Activated CD4-positive, alpha-beta memory T cell treated with anti-CD3 and anti-CD28 coated beads, Interleukin-2, amount 10 ng/mL, durations not matched to agents 7 days and 5 days (primary cell): ENCODE results near the gene ZMYND10. TPM values are rescaled to one million over a fixed set of nuclear protein-coding genes. Genes with fewer than 3 reads are reported as not detected.

Source experiments
- CTCF ChIA-PET: fragments of 350-600 bp; sonication (Branson Sonifier 250); formaldehyde crosslinking; loops from one replicate; lab custom pipeline; 2021; ENCODE audit warnings: antibody characterized with exemption, inconsistent platforms; lab: Charles Lee
- POLR2A ChIA-PET: fragments of 350-600 bp; sonication (Branson Sonifier 250); formaldehyde crosslinking; loops from one replicate; lab custom pipeline; 2021; ENCODE audit warnings: antibody characterized with exemption; lab: Charles Lee
- DNase-seq: peaks from one replicate; pipeline ENCODE4 v3.0.0-alpha.2; 2020
- H3K27ac Mint-ChIP-seq: one replicate; pipeline ENCODE4 v1.8.0; 2021; ENCODE audit warnings: mild to moderate bottlenecking, mixed read lengths
- H3K27me3 Mint-ChIP-seq: one replicate; pipeline ENCODE4 v1.8.0; 2021; ENCODE audit warnings: mixed read lengths
- H3K36me3 Mint-ChIP-seq: one replicate; pipeline ENCODE4 v1.8.0; 2021; ENCODE audit warnings: low read depth, mixed read lengths
- H3K4me1 Mint-ChIP-seq: one replicate; pipeline ENCODE4 v1.8.0; 2021; ENCODE audit warnings: mixed read lengths
- H3K4me3 Mint-ChIP-seq: one replicate; pipeline ENCODE4 v1.8.0; 2021; ENCODE audit warnings: mild to moderate bottlenecking, mixed read lengths
- H3K9me3 Mint-ChIP-seq: one replicate; pipeline ENCODE4 v1.8.0; 2021; ENCODE audit warnings: mixed read lengths
- total RNA-seq, 2 experiments: library from RNA; stranded (reverse); gene quantifications; one replicate each; pipeline ENCODE4 v1.2.3, GENCODE V29; 2021

The ZMYND10 gene
- total RNA-seq, 2 experiments from 2014 or later: 1.7 to 3.2 TPM

DNA sequence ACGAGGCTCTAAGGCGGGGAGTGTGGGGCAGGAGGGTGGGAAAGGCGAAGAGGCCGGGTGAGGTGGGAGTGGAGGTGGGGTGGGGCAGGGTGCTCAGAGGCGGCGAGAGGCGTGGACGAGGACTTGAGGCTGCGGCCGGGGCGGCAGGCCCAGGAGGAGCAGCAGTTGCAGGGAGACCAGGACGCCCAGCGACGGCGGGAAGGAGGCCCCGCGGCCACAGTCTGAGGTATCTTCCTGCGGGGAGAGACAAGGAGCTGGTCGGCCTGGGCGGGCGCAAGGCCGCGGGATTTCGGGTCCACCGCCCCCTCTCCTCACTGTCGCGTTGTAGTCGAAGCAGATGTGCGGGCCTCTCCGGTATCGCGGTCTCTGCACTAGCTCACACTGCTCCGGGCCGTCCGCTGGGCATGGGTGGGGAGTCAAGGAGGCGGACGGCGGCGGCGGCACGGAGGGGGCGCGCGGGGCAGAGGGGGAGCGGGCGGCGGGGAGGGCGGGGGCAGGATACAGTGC, 19.1 kb upstream of the ZMYND10 start:
- no peaks in the 10 kb centered on the region for H3K9me3 Mint-ChIP-seq
- peak overlapping the region; percentile 75 for H3K4me3 Mint-ChIP-seq
- H3K36me3 Mint-ChIP-seq: no peaks in the 10 kb centered on the region
- peaks cover 17% of the 10 kb centered on the region for H3K4me1 Mint-ChIP-seq
- ChIA-PET POLR2A (interaction anchor here (1.1 to 2.1 kb wide), 2 partner anchors 15 to 24 kb away, joined by 3 to 19 read pairs; partner anchors contain the start of genes CYB561D2, NPRL2 and RASSF1), CTCF (interaction anchor here (5.4 kb wide), 1 partner anchor 15 kb away, joined by 31 read pairs; the partner anchor contains the start of genes CYB561D2 and NPRL2)
- DNase-seq: no peak
- H3K27ac Mint-ChIP-seq: no peak overlapping the region
- no peaks in the 10 kb centered on the region for H3K27me3 Mint-ChIP-seq

DNA sequence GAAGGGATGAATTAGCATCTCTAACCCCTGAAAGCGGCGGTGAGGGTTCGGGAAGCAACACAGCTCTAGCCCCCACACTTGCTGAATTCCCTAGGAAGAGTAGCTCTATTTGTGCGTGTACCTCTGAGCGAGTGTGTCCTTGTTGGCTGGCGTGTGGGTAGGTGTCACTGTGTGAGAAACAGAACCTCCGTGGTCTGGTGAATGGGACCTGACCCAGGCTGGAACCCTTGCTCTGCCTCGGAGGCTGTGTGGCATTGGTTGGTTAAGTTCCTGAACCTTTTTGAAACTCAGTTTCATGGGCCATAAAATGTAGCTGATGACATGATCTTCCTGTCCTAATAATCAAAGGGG, 14.2 kb upstream of the ZMYND10 start:
- Mint-ChIP-seq H3K36me3 (peaks cover 27% of the 10 kb centered on the region), H3K4me1 (peaks cover 43% of the 10 kb centered on the region), H3K27ac (peak overlapping the region; percentile 88), H3K9me3 (no peaks in the 10 kb centered on the region), H3K27me3 (no peaks in the 10 kb centered on the region), H3K4me3 (peak overlapping the region; percentile 98)
- no peak for DNase-seq
- ChIA-PET CTCF (interaction anchor here (1.2 kb wide), 1 partner anchor 10 kb away, joined by 3 read pairs; the partner anchor contains the start of genes CYB561D2 and NPRL2), POLR2A (interaction anchor here (0.6 to 2.3 kb wide), 4 partner anchors 10 to 60 kb away, joined by 3 to 18 read pairs (median 4); partner anchors contain the start of genes CYB561D2, HYAL3, NAA80 and NPRL2)

DNA sequence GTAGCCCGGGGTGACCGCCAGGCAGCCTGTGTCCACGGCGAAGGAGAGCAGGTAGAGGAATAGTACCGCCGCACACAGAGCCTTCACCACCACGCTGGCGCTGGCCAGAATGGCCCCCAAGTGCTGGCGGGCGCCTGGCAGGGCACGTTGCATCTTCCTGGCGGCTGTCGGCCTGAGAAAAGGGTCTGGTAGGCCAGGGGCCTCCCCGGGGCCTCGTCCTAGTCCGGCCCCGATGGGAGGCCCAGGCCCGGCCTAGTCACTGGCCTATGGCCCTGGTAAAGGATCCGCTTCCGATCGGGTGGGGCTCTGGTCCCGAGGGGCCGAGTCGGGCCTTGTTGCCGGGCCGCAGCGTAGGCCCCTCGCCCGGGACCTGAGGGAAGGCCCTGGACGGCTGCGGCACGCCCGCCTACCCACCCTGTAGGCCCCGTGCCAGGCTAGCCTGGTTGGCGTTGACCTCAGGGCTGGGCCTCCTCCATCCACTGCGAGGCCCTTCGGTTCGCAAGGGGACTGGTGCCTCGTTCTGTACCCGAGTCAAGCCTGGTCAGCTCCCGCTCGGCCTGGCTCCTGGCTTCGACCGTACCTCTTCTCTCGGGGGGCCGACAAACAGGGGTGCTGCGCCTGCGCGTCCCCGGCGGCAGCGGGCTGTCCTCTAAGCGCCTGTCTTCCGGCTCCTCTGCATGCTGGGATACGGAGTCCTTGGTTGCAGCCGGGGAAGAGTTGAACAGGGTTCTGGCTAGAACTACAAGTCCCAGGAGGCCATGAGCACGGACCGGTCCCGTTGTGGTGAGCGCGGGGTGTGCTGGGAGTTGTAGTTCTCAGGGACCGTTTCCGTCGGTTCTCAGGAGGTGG, 13.6 kb upstream of the ZMYND10 start, which contains the start of gene TMEM115:
Gene TMEM115, minus strand, starts transcription at position 611 of the 849 bp plus-strand sequence. Its CDS starts 458 bp downstream, at position 153.
- POLR2A ChIA-PET: interaction anchor here (0.6 to 2.3 kb wide), 4 partner anchors 9 to 60 kb away, joined by 3 to 18 read pairs (median 4); partner anchors contain the start of genes CYB561D2, HYAL3, NAA80 and NPRL2
- Mint-ChIP-seq H3K27me3 (no peaks in the 10 kb centered on the region), H3K36me3 (peaks cover 33% of the 10 kb centered on the region), H3K4me3 (peak within 1 kb of the TSS; percentile 98), H3K9me3 (no peaks in the 10 kb centered on the region), H3K4me1 (peaks cover 47% of the 10 kb centered on the region), H3K27ac (peak within 1 kb of the TSS; percentile 88)
- CTCF ChIA-PET: interaction anchor here (1.2 kb wide), 1 partner anchor 9 kb away, joined by 3 read pairs; the partner anchor contains the start of genes CYB561D2 and NPRL2
- peak; percentile 96 for DNase-seq

DNA sequence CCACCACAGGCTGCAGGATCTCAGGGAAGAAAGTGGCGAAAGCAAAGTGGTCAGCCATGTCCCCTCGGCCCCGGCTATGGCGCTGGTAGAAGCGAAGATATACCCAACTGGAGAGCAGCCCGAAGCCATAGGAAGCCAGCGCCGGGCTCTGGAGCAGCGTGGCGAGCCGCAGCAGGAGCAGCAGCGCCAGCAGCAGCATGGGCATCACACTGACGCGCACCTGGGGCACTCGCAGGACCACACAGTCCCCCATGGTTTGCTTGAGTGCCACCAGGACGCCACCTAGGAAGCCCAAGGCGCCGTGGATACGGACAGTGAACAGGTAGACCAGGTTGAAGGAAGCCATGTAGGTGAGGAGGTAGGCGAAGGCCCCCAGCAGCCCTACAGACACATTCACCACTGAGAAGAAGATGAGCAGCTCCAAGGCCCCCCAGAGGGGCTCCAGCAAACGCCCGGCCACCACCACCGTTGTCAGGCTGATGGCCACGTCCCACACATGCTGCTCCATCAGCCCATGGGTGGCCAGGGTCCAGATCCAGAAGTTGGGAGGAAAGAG, 12.9 kb upstream of the ZMYND10 start:
- Mint-ChIP-seq H3K27ac (peak overlapping the region; percentile 74), H3K36me3 (peaks cover 36% of the 10 kb centered on the region), H3K9me3 (no peaks in the 10 kb centered on the region), H3K27me3 (no peaks in the 10 kb centered on the region), H3K4me3 (peak overlapping the region; percentile 98), H3K4me1 (peaks cover 47% of the 10 kb centered on the region)
- DNase-seq: no peak
- ChIA-PET CTCF (no interaction called here), POLR2A (interaction anchor here (2.3 to 32.1 kb wide), 2 partner anchors 9 to 30 kb away, joined by 18 to 704 read pairs; partner anchors contain the start of genes CYB561D2, HYAL2, NPRL2 and RASSF1)

DNA sequence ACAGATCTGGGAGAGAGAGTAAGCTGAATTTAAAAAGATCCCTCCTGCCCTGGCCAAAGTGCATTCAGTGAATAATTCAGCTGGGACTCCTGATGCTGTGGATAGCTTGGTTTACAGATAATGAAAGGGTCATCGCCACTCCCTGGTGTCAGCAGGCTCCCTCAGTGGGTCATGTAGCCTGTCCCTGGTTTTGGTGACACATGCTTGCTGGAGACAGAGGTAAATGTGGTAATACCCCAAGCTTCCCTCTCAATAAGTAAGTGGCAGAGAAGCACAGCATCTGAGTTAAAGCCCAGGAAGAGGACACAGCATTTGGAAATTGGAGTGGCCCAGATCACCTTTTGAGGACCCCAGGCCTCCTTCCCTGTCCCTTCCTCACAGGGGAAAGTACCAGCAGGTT, 11.9 kb upstream of the ZMYND10 start:
- ChIA-PET CTCF (interaction anchor here (0.8 to 1.4 kb wide), 3 partner anchors 11 to 19 kb away, joined by 3 to 7 read pairs (median 4); partner anchors contain the start of gene RASSF1), POLR2A (interaction anchor here (1.0 to 32.1 kb wide), 4 partner anchors 8 to 58 kb away, joined by 3 to 704 read pairs (median 8); partner anchors contain the start of genes HYAL2, HYAL3, NAA80 and RASSF1)
- no peaks in the 10 kb centered on the region for H3K9me3 Mint-ChIP-seq
- DNase-seq: no peak
- H3K4me1 Mint-ChIP-seq: peaks cover 50% of the 10 kb centered on the region
- peak overlapping the region; percentile 26 for H3K27ac Mint-ChIP-seq
- H3K36me3 Mint-ChIP-seq: peaks cover 39% of the 10 kb centered on the region
- H3K4me3 Mint-ChIP-seq: peak overlapping the region; percentile 98
- H3K27me3 Mint-ChIP-seq: no peaks in the 10 kb centered on the region

DNA sequence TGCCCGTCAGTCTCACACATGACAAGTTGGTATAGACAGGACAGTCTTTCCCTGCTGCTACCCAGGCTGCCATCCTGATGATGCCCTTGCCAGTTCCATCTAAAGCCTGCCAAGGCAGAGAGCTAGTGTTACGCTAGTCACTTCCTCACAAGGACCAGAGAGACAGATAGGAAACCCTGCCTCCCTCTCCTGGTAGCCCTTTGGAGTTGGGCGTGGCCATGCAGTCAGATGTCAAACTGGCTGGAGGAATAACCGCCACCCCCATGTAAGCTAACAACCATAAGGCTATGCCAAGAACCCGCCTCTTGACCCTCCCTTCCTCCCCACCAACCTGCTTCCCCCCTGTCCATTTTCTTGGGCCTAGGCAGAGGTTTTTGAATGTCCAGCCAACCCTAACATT, 11.0 kb upstream of the ZMYND10 start:
- CTCF ChIA-PET: interaction anchor here (0.8 to 1.4 kb wide), 4 partner anchors 10 to 20 kb away, joined by 3 to 7 read pairs (median 4); partner anchors contain the start of gene RASSF1
- Mint-ChIP-seq H3K27ac (no peak overlapping the region), H3K9me3 (no peaks in the 10 kb centered on the region)

DNA sequence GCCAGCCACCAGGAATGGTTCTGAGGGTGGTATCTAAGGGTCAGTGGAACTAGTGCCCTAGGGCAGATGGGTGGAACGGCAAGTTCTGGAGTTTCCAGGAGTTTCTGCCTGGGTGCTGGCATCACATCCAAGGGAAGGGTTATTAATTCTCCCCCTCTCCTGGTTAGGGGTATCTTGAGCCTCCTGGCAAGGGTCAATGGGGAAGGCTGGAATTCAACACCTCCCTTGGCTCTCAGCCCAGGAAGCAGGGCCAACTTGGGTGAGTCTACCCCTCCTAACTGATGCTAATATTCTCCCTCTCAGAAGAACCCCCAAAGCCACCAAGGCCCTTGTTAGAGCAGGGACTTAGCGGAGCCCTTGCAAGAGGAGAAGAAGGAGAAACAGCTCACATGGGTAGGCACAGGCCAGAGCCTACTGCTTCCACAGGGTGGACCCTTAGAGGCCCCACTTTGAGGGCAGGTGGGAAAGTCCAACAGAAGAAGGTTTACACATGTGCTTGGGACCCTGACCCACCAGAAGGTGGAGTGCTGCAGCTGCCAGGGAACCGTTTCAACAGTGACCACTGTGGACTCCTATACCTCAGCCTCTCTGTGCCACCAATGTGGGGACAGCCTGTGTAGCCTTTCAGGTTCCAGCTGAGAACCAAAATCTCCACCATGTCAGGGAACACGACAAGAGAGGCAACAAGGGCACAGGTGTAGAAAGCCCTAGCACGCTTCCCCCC, 10.5 kb upstream of the ZMYND10 start:
- peaks cover 45% of the 10 kb centered on the region for H3K36me3 Mint-ChIP-seq
- H3K9me3 Mint-ChIP-seq: no peaks in the 10 kb centered on the region
- ChIA-PET POLR2A (interaction anchor here (1.2 to 32.1 kb wide), 3 partner anchors 8 to 28 kb away, joined by 5 to 704 read pairs (median 12); partner anchors contain the start of genes HYAL2, RASSF1, TUSC2 and ZMYND10), CTCF (interaction anchor here (1.2 kb wide), 1 partner anchor 19 kb away, joined by 4 read pairs; no protein-coding TSS in a partner anchor)
- H3K4me3 Mint-ChIP-seq: peak overlapping the region; percentile 98
- H3K4me1 Mint-ChIP-seq: peaks cover 62% of the 10 kb centered on the region
- no peak overlapping the region for H3K27ac Mint-ChIP-seq
- no peak for DNase-seq
- H3K27me3 Mint-ChIP-seq: no peaks in the 10 kb centered on the region

More for the DNA sequence above, 11.0 kb upstream of the ZMYND10 start:
- Mint-ChIP-seq H3K36me3 (peaks cover 41% of the 10 kb centered on the region), H3K4me1 (peaks cover 56% of the 10 kb centered on the region), H3K27me3 (no peaks in the 10 kb centered on the region), H3K4me3 (peak overlapping the region; percentile 98)
- POLR2A ChIA-PET: interaction anchor here (1.2 to 32.1 kb wide), 3 partner anchors 9 to 28 kb away, joined by 5 to 704 read pairs (median 12); partner anchors contain the start of genes HYAL2, RASSF1, TUSC2 and ZMYND10
- DNase-seq: no peak

DNA sequence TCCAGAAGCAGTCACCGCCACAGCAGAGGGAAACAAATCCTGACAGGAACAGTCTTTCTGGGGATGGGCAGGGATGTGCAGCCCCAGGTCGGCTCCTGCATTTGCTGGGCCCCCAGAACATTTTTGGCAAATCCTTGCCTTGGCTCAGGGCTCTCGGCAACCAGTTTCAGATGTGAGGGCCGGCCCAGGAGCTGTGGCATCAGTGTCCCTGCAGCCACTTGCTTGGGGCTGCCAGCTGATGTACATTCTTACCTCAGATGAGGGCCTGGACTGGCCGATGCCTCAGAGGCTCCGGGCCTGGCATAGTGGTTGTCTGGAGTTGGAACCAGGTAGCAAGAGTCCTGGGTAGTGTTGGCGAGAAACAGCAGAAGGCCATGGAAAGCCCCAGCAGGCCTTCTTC, 9.3 kb upstream of the ZMYND10 start:
- Mint-ChIP-seq H3K9me3 (no peaks in the 10 kb centered on the region), H3K27ac (no peak overlapping the region), H3K36me3 (peaks cover 50% of the 10 kb centered on the region), H3K4me3 (no peak overlapping the region), H3K4me1 (peaks cover 66% of the 10 kb centered on the region), H3K27me3 (no peaks in the 10 kb centered on the region)
- ChIA-PET CTCF (interaction anchor here (3.0 kb wide), 1 partner anchor 14 kb away, joined by 17 read pairs; the partner anchor contains the start of gene RASSF1), POLR2A (interaction anchor here (1.2 to 32.1 kb wide), 2 partner anchors 10 to 27 kb away, joined by 4 to 704 read pairs; partner anchors contain the start of genes HYAL2, RASSF1 and TUSC2)
- no peak for DNase-seq

DNA sequence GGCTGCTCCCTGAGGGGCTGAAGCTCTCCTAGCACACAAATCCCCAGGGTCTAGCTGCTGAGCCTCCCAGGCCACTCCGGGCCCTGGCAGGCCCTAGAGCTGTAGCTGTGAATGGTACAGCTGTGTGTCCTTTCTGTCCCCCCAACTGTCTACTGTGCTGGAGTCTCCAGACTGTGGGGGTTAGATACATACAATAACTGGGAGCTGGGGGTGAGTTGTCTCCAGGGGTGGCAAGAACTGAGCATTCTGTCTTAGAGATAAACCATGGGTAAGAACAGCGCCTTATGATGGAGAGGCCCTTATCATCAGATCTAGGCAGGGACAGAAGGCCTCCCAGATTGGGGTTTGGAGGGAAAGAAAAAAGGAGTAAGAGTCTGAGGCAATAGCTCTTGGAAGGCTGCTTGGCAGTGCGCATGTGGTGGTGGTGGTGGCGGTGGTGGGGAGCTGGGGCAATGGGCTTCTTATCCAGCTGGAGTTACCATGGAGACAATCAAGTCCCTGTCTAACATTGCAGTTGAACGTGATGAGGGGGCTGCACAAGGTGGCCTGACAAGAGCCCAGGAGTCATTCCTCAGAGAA, 8.7 kb upstream of the ZMYND10 start:
- DNase-seq: no peak
- peaks cover 65% of the 10 kb centered on the region for H3K4me1 Mint-ChIP-seq
- H3K36me3 Mint-ChIP-seq: peaks cover 49% of the 10 kb centered on the region
- ChIA-PET POLR2A (interaction anchor here (0.8 to 32.1 kb wide), 3 partner anchors 9 to 213 kb away, joined by 3 to 704 read pairs (median 4); partner anchors contain the start of genes C3orf18, HYAL2, RASSF1 and TUSC2), CTCF (interaction anchor here (0.6 to 3.0 kb wide), 3 partner anchors 13 to 155 kb away, joined by 3 to 17 read pairs (median 16); partner anchors contain the start of gene RASSF1)
- no peaks in the 10 kb centered on the region for H3K9me3 Mint-ChIP-seq
- H3K27ac Mint-ChIP-seq: no peak overlapping the region
- no peaks in the 10 kb centered on the region for H3K27me3 Mint-ChIP-seq
- H3K4me3 Mint-ChIP-seq: no peak overlapping the region

DNA sequence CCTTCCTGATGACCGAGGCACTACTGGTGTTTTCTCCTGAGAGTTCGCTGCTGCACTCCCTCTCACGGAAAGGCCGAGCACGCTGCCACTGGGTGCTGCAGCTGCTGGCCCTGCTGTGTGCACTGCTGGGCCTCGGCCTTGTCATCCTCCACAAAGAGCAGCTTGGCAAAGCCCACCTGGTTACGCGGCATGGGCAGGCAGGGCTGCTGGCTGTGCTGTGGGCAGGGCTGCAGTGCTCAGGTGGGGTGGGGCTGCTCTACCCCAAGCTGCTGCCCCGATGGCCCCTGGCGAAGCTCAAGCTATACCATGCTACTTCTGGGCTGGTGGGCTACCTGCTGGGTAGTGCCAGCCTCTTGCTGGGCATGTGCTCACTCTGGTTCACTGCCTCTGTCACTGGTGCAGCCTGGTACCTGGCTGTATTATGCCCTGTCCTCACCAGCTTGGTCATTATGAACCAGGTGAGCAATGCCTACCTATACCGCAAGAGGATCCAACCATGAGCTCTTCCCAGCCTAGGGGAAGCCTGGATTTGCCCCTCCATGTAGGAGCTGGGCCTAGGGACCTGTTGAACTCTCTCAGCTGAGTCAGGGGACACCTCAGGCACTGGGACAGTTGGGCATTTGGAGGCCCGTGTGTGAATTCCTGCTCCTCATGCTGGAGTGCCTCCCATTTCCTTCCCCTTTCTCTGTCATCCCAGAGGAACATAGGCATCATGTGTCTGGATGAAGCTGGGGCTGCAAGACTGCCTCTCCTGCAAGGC, 7.9 kb upstream of the ZMYND10 start:
- ChIA-PET CTCF (interaction anchor here (1.3 to 7.0 kb wide), 4 partner anchors 10 to 18 kb away, joined by 3 to 31 read pairs (median 16); partner anchors contain the start of gene RASSF1), POLR2A (interaction anchor here (0.8 to 32.1 kb wide), 4 partner anchors 25 to 264 kb away, joined by 3 to 704 read pairs (median 3); partner anchors contain the start of genes C3orf18, HYAL2, RASSF1 and TUSC2)
- no peaks in the 10 kb centered on the region for H3K9me3 Mint-ChIP-seq
- H3K27ac Mint-ChIP-seq: no peak overlapping the region
- H3K4me1 Mint-ChIP-seq: peaks cover 69% of the 10 kb centered on the region
- H3K36me3 Mint-ChIP-seq: peaks cover 53% of the 10 kb centered on the region
- no peak for DNase-seq
- H3K4me3 Mint-ChIP-seq: no peak overlapping the region
- H3K27me3 Mint-ChIP-seq: no peaks in the 10 kb centered on the region
